ENCODE data around the gene NGRN. TPM values are rescaled to one million over a fixed set of nuclear protein-coding genes. Genes with fewer than 3 reads are reported as not detected.

Gene NGRN, protein sequence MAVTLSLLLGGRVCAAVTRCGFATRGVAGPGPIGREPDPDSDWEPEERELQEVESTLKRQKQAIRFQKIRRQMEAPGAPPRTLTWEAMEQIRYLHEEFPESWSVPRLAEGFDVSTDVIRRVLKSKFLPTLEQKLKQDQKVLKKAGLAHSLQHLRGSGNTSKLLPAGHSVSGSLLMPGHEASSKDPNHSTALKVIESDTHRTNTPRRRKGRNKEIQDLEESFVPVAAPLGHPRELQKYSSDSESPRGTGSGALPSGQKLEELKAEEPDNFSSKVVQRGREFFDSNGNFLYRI
- 70.6 TPM for polyA plus RNA-seq (2013, experiment 1 of 2; ENCODE audit: insufficient read length)
- 72.7 TPM for polyA plus RNA-seq (2013, experiment 2 of 2; ENCODE audit: insufficient read length)

DNA sequence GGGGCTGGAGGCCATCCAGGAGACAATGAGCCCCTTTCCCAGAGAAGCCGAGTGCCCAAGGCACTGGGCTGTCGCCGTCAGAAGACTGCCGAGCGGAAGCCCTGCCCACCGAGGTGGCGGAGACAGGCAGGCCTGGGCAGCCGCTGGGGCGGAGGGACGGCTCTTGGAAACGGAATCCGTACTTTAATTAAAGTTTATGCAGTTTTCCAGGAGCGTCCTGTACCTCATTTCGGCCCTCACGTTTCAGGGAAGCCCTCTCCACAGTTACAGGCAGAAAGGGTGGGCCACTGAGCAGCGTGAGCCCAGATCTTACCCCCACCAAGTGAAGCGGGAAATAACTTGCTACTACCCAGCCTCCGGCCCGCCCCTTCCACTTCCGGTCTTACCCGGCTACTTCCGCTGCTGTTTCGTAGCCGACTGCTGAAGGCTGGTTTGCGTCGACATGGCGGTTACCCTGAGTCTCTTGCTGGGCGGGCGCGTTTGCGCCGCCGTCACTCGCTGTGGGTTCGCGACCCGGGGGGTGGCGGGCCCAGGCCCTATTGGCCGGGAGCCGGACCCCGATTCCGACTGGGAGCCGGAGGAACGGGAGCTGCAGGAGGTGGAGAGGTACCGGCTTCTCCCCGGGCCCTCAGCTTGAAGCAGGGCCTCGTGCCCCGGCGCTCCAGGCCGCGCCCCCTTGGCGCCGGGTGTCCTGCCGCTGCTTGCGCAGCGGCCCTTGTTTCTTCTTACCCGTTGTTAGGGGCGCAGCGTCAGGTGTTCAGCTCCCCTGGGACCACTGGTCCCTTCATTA is at the start of gene NGRN:
Gene NGRN, plus strand, starts transcription at position 402 of the 790 bp plus-strand sequence. Its CDS starts 41 bp downstream, at position 443.
- peak; percentile 90 for DNase-seq

DNA sequence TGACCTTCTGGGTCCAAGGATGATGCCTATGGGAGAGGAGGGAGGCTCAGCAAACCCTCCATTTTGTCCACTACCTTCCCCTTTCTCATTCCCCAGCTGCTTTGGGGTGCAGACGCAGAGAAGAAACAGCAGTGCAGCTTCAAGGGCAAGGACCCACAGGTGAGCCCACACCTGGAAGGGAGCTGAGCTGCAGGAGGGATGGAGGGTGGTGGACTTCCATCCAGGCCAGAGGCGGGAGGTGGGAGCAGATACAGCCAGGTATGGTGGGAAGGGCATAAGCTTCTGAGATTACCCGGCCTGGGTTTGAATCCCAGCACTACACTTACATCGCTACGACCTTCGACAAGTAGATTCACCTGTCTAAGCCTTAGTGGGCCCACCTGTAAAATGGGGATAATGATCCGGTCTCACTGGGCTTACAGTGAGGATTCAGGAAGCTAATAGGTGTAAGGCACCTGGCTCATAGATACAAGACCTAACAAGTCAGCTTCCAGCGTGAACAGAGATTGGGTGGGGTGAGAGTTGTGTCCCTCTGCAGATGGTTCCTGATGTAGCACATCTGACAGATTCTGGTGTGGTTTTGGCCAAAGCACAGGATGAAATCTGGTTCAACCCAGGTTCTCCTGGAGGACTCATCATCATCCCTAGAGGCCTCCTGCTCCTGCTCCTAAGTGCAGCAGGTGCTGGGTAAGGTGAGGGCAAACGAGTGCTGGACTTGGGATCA is 47.6 kb upstream of the NGRN start:
- DNase-seq = no peak

DNA sequence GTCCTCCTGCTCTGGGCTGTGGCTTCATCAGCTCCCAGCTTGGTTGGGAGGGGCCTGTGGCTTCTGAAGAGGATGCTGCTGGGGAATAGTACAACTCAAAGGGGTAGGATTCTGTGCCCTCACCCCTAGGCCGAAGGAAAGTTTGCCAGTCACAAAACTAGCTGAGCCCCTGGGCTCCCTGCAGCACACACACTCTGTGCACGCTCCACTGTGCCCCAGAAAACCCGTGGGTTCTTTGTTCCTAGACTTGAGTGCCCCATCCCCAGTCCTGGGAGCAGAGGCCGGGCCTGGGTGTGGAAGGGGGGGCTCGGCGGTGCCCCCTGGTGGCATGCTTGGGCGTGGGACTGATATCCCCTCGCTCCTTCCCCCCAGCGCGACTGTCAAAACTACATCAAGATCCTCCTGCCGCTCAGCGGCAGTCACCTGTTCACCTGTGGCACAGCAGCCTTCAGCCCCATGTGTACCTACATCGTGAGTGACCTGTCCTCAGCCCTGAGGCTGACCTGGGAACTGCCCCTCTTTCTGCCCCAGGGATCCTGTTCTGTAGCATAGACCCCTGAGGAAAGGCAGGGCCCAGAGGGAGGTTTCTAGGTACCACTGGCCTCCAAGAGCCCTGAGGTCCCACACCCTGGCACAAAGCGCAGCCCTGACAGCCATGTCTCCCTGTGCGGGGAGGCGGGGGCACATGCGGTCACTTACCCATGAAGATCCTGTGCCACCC is 45.9 kb upstream of the NGRN start:
- peak; percentile 26 for DNase-seq

DNA sequence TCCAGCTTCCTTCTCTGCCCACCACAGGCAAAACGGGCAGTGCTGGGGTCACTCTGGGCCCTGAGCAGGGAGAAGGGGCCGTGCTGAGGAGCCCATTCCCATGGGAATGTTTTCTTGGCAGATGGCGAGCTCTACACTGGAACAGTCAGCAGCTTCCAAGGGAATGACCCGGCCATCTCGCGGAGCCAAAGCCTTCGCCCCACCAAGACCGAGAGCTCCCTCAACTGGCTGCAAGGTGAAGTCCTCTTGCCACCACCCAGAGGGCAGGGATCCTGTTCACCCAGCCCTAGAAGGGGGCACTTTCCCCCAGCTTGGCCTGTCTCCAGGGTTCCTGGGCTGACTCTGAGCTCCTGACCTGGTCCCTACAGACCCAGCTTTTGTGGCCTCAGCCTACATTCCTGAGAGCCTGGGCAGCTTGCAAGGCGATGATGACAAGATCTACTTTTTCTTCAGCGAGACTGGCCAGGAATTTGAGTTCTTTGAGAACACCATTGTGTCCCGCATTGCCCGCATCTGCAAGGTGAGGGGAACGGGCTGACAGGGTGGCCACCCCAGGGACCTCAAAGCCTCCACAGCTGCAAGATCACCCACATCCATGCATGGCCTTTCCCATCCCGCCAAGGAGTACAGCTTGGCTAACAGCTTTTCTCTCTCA is 44.1 kb upstream of the NGRN start:
- peak; percentile 86 for DNase-seq

DNA sequence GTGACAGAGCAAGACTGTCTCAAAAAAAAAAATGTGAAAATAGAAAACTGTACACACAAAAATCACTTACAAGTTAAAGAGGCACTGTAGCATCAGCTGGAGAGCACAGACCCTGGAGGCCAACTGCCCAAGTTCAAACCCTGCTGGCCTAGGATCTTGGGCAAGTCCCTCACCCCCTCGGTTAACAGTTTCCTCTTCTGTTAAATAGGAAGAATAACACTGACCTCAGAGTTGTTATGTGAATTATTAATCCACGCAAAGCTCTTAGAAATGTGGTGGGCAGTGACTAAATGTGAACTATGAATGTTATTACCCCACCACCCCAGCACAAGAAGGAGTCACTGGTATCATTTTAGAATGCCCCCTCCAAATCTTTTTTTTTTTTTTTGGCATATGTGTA is 42.9 kb upstream of the NGRN start:
- DNase-seq = no peak

DNA sequence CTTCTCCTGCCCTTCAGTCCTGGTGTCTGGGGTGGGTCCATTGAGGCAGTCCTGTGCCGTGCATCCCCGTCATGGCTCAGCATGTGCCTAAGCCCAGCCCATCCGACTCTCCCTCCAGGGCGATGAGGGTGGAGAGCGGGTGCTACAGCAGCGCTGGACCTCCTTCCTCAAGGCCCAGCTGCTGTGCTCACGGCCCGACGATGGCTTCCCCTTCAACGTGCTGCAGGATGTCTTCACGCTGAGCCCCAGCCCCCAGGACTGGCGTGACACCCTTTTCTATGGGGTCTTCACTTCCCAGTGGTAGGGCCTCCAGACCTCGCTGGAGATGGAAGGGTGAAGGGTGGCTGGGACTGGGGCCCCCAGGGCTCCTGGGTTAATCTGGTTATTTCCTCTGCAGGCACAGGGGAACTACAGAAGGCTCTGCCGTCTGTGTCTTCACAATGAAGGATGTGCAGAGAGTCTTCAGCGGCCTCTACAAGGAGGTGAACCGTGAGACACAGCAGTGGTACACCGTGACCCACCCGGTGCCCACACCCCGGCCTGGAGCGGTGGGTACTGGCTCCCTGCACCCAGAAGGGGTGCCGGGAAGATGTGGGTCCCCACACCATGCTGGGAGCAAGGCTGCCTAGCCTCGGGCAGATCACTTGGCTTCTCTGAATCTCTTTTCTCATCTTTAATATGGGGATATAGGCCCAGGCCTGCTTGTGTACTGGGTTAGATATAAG is 41.9 kb upstream of the NGRN start:
- DNase-seq = no peak

DNA sequence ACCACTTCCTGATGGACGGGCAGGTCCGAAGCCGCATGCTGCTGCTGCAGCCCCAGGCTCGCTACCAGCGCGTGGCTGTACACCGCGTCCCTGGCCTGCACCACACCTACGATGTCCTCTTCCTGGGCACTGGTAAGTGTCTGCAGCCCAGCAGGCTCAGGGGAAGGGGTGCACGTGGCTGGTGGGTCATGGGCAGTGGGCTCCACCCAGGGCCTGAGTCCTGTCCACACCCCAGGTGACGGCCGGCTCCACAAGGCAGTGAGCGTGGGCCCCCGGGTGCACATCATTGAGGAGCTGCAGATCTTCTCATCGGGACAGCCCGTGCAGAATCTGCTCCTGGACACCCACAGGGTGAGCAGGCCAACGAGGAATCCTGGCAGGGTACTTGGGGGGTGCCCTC is 40.4 kb upstream of the NGRN start:
- no peak for DNase-seq

DNA sequence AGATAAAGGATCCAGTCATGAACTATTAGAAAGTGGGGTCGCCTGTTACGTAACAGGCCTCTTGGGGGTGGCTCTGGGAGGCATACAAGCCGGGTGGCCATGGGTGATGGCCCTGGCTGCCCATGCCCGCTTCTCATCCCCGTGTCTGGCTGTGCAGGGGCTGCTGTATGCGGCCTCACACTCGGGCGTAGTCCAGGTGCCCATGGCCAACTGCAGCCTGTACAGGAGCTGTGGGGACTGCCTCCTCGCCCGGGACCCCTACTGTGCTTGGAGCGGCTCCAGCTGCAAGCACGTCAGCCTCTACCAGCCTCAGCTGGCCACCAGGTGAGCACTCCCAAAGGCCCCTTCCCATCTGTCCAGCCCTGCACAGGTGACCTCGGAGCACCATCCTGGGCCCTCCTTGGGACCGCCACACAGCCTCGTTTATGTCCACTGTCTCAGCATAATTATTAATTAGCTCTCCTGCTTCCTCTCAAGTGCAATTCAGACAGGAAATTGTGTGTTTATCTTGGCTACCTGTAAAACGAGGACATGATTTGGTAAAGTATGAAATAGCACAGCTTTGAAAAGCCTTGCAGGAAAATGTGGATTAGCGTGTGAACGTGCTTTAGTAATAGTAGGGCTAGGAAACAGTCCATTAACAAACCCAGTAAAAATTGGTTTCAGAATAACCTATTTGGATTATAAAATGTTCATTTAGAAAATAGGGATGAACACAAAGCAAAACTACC is 39.8 kb upstream of the NGRN start:
- DNase-seq = no peak

DNA sequence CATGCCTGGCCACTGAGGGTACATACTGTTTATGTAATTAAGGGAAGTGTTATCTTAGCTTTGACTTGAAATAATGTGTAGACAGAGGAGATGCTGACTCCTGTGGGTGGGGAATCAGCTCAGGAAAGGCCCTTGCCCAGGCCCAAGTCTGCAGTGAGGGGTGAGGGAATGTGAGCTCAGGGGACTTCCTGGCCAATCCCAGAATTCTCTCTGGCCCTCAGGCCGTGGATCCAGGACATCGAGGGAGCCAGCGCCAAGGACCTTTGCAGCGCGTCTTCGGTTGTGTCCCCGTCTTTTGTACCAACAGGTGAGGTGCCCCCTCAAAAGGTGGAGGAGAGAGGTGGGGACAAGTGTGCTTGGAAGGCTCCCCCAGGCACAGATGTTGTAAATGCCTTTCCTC is 38.1 kb upstream of the NGRN start:
- no peak for DNase-seq

DNA sequence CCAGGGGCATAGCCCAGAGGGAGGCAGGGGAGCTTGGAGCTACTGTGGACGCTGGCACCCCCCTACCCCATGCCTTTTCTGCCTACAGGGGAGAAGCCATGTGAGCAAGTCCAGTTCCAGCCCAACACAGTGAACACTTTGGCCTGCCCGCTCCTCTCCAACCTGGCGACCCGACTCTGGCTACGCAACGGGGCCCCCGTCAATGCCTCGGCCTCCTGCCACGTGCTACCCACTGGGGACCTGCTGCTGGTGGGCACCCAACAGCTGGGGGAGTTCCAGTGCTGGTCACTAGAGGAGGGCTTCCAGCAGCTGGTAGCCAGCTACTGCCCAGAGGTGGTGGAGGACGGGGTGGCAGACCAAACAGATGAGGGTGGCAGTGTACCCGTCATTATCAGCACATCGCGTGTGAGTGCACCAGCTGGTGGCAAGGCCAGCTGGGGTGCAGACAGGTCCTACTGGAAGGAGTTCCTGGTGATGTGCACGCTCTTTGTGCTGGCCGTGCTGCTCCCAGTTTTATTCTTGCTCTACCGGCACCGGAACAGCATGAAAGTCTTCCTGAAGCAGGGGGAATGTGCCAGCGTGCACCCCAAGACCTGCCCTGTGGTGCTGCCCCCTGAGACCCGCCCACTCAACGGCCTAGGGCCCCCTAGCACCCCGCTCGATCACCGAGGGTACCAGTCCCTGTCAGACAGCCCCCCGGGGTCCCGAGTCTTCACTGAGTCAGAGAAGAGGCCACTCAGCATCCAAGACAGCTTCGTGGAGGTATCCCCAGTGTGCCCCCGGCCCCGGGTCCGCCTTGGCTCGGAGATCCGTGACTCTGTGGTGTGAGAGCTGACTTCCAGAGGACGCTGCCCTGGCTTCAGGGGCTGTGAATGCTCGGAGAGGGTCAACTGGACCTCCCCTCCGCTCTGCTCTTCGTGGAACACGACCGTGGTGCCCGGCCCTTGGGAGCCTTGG is 37.4 kb upstream of the NGRN start:
- DNase-seq = no peak

DNA sequence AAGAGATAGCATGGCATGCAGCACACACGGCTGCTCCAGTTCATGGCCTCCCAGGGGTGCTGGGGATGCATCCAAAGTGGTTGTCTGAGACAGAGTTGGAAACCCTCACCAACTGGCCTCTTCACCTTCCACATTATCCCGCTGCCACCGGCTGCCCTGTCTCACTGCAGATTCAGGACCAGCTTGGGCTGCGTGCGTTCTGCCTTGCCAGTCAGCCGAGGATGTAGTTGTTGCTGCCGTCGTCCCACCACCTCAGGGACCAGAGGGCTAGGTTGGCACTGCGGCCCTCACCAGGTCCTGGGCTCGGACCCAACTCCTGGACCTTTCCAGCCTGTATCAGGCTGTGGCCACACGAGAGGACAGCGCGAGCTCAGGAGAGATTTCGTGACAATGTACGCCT is 36.5 kb upstream of the NGRN start:
- DNase-seq = no peak

DNA sequence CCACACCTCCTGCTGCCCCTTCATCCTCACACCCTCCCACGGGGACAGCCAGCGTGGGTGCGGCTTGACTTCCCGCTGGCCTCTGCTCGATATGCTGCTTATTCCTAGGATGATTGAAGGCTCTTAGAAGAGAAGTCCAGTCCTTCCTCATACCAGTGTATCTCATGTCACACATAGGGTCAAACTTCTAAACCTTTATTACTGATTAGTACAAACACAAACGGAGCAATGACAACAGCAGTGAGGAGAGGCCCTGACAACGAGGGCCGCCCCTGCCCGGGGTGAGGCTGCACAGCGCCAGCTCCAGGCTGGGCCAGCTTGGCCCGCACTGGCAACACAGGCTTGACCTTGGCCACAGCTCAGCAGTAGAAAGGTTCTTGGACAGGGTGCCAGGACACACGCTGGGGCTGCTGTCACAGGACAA is 35.4 kb upstream of the NGRN start:
- DNase-seq = no peak

DNA sequence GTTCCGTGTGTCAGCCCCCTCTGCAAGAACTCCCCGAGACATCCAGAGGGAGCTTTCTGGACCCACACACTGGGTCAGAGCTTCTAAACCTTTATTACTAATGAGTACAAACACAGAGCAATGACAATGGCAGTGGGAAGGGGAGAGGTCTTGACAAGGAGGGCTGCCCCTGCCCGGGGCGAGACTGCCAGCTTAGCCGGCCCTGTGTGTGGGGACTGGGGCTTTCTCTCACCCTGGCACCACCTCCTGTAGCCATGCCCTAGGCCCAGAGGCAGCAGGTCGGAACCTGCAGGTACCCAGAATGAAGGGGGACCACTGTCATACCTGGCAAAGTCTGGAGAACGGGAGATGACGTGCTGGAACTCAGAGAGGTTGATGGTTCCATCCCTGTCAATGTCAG is 34.9 kb upstream of the NGRN start:
- DNase-seq = no peak

DNA sequence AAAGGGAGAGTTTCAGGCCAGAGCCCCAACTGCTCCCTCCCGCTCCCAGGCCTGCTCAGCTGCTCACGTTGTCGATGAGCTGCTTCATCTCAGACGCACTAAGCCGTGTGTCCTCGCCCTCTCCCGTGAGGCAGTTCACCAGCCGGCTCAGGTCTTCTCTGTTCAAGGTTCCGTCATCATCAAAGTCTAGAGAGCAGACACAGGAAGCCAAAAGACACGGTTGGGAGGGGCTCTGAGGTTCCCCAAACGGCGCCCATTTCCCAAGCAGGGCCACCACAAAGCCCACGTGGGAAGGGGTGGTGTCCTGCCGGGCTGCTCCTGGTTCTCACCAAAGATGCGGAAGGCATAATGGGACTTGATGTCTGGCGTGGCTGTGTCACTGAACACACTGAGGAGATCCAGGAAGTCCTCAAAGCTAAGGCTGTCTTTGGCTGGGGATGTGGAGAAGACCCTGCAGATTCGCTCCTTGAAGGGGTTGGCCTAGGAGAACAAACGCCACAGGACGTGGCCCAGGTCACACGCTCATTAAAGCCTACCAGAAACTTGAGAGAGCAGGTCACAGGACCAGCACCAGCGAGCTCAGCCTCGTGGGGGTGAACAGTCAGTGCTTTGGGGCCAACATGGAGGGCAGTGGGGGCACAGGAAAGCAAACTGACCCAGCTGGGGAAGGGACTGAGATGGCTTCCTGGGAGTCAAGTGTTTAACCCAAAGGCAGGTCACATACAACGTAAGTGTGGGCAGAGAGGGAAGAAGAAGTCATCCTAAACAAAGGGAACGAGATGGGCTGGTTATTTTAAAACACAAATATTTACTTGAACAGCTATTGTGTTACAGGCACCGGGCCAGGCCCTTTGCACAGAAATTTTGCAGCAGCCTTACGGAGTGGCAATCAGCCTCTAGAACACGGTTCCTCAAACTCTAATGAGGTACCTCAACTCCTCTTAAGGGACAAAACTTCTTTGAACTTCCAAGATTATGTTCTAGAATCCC is 34.1 kb upstream of the NGRN start:
- no peak for DNase-seq

DNA sequence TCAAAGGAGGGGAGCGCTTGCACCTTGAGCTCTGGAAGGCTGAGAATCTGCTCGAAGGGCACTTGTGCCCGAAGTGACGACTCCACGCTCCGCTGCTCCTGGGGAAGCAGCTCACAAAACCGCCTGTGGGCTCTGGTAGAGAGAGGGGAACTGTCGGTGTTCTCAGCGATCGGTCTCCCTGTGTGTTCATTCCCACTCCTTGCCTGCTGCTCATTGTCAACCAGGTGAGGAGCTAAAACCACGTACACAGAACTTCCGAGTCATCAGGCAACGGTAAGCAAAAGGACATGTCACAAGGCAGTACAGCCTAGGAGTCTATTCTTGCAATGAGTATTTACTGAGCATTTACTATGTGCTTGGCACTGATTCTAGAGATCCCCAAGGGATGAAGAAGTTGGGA is 33.3 kb upstream of the NGRN start:
- DNase-seq = no peak

DNA sequence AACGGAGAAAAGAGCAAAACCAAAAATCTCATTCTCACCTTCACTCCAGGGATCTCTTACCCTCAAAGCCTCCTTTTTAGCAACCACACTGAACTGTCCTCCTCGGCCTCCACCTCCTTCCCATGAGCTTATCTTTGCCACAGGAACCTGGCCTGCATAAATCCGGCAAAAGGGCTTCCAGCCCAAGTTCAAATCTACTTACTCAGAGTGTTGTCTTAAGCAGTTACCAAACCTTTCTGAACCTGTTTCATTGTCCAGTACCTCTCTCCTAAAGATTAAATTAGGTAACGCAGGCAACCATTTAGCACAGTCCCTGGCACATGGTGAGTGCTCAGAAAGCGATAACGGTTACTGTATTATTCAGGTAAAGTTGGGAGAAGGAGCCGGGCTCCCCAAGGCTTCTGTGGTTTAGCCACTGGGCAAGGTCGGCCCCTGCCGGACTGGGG is 32.5 kb upstream of the NGRN start:
- DNase-seq = no peak

DNA sequence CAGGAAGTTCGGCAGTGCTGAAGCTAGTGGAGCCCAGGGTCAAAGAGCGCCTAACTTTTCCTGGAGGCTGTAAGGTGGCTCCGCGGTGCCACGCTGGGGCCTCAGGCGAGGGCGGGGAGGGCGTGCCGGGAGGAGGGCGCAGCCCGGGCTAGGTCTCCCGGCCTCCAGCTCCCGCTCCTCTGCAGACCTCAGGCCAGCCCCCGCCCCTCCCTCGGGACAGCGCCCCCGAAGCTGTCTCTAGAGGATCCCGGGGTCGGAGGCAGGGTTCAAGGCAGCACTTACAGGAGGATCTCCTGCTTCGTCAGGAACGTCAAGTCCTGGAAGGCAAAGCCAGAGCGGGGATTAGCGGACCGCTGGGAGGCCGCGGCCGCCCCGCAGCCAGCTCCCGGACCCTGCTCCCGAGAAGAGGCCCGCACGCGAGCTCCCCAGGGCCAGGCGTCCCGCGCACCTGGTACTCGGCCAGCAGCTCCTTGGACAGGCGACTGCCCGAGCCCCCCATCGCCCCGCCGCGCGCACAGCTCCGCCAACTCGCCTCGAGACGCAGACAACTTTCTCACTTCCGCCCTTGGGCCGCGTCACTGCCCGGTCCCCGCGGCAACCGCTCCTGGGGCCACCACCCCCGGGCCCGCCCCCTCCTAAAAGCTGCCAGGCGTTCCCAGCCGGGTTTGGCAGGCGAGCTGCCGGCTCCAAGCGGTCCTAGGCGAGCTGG is 31.9 kb upstream of the NGRN start, which contains the start of gene CIB1:
Gene CIB1, minus strand, starts transcription at position 555 of the 709 bp plus-strand sequence. Its CDS starts 56 bp downstream, at position 499.
- peak; percentile 97 for DNase-seq
